Measurements from ENCODE around the gene RGL3.
"Not testable (repeated sequence)": the region's sequence is repeated elsewhere in the genome, so short reads cannot be mapped to it uniquely, and the experiment has no call there.

The RGL3 gene

DNA sequence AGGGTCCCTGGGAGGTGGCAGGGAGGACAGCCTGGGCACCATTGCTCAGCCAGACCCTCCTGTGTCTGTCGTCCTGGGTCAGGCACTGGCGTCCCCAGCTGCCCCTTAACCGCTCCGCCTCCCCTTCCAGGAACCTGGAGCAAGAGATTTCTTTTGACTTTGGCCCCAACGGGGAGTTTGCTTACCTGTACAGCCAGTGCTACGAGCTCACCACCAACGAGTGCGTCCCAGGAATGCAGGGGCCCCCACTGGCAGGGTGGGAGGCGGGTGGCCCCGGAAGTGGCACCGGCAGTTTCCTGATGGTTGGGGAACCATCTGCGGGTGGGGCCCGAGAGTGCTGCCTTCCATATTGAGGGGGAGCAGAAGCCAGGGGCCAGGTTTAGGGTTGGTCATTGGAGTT, 29.3 kb upstream of the RGL3 start:
- DNase-seq, result no peak

DNA sequence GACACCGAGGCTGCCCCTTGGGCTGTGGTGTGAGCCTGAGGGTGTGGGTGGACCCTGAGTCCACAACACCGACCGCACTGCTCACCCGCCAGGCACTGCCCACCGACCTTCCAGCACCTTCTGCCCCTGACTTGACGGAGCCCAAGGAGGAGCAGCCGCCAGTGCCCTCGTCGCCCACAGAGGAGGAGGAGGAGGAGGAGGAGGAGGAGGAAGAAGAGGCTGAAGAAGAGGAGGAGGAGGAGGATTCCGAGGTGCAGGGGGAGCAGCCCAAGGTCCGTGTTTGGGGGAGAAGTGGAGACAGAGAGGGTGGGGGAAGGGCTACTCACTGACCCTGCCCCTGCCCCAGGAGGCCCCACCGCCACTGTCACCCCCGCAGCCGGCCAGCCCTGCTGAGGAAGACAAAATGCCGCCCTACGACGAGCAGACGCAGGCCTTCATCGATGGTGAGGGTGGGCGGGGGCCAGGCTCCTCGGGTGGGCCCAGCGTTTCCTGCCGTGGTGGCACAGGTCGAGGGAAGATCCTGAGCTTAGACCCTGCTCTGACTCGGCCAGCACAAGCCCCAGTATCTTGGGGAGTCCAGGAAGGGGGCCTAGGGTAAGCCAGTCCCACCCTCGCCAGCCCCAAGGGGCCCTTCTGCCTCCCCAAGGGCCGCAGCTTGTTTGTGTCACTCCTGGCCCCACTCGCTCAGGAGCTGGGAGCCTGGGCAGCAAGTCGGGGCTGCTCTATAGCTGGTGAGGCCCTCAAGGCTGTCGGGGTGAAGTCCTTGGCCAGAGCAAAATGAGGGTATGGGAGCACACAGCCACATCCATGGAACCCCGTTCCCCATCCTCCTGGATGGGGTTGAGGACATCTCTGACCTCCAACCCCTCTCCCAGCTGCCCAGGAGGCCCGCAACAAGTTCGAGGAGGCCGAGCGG, 28.5 kb upstream of the RGL3 start:
- no peak for DNase-seq

DNA sequence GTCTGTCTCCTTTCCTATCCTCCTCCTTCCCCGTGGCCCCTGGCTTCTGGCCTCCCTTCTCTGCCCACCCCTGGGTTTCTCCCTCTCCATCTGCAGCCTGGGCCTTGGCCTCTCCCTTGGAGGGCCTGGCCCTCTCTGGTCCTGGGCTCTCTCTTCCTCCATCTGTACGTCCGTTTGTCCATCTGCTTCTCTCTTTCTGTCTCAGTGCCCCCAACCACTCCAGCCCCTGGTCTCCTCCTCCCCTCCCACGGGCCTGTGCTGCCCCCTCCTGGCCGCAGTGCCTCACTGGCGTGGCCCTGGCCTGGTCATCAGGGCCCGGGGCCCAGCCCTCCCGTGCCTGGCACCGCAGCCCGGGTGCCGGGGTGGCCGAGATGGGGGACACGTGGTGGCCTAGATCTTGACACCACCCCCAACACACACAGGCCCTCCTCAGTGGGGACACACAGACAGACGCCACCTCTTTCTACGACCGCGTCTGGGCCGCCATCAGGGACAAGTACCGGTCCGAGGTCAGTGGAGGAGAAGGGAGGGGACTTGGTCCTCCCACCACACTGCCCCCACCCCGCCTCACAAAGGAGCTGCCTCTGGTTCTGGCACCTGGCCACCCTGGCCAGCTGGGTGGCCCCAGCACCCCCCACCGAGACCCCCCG, 27.7 kb upstream of the RGL3 start:
- DNase-seq, result peak; percentile 6

DNA sequence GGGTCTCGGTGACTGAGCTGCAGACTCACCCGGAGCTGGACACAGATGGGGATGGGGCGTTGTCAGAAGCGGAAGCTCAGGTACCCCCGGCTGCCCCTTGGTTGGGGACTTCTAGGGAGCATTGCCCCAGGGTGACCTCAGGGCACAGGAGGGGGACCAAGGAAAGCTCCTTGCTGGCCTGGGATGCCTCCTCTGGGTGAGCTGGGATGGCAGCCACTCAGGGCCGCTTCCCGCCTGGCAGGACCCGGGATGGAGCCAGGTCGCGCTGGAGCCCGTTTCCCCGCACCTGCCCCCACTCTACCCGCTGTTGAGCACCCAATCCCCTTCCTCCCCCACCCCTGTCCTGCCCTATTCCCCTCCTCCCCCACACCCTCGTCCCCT, 27.1 kb upstream of the RGL3 start:
- no peak for DNase-seq

DNA sequence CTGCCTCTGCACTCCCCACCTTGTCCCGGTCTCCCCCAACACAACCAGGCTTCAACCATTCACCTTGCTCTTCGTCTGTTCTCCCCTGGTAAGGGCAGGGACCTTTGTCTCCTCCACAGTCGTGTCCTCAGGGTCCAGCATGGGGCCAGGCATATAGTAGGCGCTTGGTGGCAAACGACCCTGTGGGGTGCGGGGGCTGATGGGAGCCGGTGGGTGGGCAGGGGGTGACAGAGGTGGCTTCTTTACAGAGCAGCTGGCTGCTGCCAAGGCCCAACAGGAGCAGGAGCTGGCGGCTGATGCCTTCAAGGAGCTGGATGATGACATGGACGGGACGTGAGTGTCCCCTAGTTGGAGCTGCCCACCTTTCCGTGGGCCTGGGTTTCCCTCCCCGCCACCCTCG, 26.0 kb upstream of the RGL3 start:
- no peak for DNase-seq

DNA sequence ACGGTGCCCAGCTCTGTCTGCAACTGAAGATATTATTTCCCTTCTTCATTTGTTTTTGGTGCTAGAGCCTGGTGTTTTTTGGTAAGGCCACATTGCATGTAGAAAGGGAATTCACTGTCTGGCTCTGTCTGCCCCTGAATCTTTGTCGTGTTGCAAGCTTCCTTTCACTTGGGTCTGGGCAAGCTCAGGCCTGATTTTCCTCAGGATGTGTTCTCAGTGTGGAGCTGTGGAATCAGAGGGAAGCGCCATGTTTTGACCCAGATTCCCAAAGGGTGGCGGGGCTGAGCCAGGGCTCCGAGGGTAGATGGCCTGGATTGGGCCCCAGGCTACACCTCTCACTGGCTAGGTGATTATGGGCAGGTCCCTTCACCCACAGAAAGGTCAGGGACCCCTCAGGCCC, 24.9 kb upstream of the RGL3 start:
- DNase-seq, result no peak

DNA sequence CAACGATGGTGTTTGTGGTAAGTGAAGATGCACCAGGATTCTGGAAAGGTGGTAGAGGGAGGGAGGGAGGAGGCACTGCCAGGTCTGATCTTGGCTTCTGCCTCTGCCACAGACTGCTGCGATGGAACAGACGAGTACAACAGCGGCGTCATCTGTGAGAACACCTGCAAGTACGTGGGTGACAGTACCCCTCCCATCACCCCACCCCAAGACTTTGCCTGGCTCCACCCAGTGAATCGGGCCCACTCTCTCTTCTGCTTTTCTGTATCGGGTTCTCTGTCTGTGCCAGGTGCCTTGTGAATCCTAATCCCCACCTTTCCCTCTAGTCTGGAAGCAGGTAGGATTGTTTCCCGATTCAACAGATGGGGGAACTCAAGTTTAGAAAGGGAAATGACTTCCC, 18.8 kb upstream of the RGL3 start:
- DNase-seq, result no peak

DNA sequence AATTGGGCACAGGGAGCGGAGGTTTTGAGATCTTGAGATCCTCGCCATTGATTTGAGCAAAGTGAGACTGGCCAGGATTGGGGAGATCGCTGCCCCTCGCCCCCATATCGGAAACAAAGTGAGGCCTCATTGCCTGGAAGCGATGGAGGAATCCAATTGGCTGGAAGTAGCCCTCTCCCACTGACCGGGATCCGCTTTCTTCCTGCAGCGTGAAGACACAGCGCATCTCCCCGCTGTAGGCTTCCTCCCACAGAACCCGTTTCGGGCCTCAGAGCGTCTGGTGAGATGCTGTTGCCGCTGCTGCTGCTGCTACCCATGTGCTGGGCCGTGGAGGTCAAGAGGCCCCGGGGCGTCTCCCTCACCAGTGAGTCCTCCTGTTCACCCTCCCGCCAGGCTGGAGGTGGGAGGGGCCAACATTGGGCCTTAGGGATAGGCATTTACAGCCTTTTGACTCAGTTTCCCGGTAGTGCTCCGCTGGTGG, 16.8 kb upstream of the RGL3 start:
- peak; percentile 20 for DNase-seq

DNA sequence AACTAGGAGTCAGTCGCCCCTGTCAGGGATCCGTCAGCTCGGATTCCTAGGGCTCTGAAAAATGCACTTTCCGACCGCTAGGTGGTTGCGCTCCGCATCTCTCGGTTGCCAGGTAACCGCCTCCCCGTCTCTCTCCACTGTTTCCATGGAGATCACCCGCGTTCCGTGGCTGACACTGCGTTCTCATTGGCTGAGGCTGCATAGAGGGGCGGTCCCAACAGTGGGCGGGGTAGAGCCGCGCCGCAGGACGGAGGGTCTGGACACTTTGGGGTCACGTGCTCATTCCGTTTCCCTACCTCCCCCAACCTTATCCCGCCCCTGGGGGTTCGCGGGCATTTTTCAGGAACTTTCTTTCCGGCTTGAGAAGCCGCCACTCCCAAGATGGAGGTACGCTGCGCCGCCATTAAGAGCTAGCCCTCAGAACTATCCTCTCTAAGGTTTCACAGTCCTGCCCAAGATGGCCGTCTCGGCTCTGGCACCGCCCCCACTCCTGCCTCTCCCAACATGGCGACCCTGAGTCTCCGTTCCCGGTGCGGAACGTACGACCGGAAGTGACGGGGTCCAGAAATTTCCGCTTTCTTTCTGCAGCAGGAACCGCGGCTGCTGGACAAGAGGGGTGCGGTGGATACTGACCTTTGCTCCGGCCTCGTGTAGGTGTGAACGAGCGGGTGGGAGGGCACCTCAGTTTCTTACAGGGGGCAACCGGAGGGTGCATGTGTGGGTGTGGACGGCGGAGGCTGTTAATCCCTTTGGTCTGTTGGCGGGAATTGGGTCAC, 16.1 kb upstream of the RGL3 start, which contains the start of the genes ODAD3 and PRKCSH:
Gene ODAD3 (minus strand): TSS at position 65 of the 776 bp plus-strand sequence. CDS start 105 bp downstream, outside the sequence.
Gene PRKCSH (plus strand): TSS at position 579 of the 776 bp plus-strand sequence. CDS start 483 bp downstream, outside the sequence.
- peak; percentile 100 for DNase-seq

DNA sequence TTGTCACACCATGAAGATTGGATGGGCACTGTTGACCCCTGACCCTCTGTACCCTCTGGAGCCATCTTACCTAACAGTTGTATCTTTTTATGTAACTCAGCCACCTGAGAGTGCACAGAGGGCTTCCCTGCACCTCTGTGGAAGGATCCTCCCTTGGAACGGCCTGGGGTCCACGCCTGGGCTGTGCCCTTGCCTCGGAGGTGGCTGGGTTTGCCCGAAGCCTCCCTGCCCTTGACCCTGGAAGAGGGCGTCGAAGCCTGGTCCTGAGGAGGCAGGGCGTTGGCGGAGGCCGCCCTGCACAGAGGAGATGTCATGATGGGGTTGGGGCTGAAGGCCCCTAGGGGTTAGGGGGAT, 15.6 kb upstream of the RGL3 start:
- DNase-seq, result no peak

DNA sequence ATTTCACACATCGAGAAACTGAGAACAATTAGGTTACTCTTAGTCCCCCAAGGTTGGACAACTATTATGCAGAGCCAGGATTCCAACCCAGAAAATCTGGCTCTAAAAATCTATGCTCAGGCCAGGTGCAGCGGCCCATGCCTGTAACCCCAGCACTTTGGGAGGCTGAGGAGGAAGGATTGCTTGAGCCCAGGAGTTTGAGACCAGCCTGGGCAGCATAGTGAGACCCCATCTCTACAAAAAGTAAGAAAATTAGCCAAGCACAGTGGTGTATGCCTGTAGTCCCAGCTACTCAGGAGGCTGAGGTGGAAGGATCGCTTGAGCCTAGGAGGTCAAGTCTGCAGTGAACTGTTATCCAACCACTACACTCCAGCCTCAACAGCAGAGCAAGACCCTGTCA, 14.4 kb upstream of the RGL3 start:
- DNase-seq, result not testable (repeated sequence)

DNA sequence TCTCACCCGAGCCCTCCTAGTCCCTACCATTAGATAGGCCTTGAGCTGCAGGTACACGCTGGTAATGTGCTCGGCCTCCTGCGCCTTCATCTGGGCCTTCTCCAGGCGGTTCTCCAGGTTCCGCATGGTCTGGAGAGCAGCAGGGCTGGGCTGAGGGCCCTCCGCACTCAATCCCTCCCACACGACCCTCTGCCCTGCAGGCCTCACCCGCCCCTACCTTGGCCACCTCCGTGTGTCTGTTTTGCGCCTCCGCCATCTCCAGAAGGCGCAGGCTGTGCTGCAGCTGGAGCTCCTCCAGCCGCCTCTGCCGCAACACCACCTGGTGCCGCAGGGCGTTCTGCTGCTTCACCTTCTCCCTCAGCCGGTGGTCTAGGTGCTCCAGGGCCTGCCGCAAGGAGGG, 7.5 kb upstream of the RGL3 start:
- DNase-seq, result no peak

DNA sequence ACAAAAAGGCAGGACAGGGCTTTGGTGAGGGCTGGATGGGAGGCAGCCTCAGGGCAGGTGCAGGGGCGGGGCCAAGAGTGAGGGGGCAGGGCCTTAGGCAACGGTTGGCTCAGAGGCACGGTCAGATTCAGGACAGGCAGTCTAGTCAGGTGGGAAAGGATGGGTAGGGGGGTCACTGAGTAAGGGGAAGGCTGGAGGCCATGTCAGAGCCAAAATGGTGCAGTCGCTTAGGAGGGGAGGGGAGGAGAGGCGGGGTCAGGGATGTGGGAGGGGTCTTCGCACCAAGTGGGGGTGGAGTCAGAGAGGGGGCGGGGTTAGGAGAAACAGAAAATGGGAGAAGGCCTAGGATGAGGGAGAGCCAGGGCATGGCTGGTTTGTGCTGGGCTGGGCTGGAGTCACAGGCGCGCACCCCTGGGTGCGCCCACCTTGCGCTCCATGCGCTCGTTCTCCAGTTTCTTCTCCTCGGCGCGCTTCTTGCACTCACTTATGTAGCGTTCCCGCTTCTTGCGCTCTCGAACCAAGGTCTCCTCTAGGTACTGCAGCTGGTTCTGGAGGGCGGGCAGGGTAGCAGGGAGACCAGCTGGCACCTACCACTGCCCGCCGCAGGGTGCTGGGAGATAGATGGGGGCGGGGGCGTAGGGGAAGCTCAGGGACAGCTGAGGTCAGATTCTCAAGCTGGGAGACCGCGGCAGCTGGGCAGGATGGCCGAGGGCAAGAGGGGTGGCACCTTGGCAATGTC, 6.8 kb upstream of the RGL3 start:
- DNase-seq, result no peak

DNA sequence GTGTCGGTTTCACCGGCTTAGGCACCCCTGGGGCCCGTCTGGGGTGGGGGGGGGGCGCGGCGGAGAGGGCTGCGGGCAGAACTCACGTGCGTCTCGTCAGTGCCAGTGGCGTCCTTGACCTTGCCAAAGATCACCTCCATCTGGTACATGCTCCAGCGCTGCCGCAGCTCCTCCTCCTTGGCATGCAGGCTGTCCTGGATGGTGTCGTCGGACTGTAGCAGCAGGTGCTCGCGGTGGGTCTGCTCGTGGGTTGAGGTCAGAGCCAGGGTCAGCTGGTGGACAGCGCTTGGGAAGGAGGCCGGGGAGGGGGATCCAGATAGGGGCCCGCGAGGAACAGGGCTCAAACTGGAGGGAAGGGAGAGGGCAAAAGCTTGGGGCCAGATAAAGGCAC, 4.7 kb upstream of the RGL3 start:
- DNase-seq, result no peak

DNA sequence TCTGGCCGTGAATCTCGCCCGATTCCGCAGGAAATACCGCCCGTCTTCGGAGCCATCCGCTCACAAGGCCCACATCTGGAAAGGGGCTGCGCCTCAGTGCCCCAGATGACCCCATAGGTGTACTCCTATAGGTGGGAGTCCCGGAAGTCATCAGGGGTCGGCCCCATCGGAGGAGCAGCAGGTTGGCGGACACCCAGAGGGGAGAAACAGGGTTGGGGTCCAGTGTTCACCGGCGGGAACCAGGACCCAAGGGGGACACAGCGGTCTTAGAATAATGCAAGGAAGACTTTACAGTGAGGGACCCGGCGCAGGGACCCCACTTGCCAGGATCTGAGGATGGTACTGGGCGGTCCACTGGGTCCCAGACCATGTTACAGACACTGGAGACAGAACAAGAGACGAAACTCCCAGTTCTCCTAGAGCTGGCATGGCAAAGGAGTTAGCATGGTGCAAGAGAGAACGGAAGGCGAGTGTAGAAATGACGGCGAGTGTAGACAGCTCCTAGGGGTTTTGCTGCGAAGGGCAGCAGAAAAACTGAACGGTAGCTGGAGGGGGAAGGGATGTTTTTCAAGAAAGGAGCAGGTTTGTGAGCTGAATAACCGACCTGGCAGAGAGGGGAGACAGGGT, 4.2 kb upstream of the RGL3 start:
- DNase-seq, result no peak

DNA sequence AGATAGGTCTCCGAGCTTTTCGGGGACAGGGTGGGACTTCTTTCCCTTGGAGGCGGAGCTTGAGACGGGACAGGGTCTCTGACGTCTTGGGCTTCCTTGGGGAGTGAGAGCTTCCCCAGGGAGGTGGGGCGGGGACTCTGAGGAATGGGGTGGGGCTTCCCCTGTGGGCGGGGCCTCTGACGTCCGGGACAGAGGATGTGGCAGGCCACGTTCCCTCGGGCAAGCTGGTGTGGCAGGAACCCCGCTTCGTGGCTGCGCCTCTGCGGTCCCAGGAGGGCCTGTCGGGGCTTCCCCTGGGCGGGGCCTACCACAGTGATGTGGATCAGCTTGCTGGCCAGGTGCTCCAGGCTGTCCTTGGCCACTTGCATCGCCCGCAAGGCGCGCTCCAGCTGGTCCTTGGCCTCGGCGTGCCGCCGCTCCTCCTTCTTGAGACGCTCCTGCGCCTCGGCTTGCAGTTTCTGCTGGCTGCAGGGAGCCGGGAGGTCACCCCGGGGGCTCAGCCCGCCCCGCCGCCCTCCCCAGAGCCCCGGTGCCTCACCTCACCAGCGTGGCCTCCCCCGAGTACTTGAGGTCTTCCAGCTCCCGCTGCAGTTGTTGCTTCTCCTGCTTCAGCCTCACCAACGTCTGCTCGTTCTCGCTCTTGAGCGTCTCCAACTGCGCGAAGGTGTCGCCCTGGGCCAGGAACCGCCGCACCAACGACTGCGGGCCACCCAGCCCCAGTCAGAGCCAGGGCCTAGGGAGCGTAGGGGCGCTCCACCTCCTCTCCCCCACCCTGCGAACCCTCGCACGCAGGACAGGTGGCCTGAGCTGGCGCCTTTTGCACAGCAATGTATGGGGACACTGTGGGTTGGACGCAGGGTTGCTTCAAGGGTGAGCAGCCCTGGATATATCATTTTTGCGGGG, 3.3 kb upstream of the RGL3 start:
- DNase-seq, result peak; percentile 54

DNA sequence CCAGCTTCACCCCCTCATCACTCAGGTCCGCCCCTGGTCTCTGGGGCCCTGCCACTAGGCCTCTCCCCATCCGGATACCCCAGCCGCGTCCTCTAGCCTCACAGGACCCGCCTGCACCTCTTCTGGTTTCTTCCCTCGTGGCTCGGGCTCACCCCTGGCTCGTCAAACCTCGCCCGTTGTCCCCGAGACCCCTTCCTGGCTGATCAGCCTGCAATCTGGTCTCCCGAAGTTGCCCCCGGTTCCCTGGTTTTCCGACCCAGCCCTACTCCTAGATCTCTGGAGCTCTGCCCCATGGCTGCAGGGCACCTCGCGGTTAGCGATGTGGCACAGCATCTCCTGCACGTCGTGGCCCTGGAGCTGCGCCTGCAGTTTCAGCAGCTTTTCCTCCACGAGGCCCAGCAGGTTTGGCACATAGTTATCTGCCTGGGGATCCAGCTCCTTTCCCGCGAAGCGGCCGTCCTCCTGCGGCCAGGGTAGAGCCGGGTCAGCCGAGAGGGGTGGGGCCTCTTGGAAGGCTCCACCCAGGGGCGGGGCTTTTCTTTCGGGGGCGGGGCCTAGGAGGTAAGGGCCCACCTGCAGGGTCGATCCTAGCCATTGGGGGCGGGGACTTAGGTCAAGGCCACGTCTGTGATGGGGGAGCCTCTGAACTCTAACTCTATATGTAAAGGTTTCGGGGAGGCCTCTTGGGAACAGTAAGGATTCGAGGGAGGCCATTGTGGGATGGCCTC, 2.4 kb upstream of the RGL3 start:
- no peak for DNase-seq

DNA sequence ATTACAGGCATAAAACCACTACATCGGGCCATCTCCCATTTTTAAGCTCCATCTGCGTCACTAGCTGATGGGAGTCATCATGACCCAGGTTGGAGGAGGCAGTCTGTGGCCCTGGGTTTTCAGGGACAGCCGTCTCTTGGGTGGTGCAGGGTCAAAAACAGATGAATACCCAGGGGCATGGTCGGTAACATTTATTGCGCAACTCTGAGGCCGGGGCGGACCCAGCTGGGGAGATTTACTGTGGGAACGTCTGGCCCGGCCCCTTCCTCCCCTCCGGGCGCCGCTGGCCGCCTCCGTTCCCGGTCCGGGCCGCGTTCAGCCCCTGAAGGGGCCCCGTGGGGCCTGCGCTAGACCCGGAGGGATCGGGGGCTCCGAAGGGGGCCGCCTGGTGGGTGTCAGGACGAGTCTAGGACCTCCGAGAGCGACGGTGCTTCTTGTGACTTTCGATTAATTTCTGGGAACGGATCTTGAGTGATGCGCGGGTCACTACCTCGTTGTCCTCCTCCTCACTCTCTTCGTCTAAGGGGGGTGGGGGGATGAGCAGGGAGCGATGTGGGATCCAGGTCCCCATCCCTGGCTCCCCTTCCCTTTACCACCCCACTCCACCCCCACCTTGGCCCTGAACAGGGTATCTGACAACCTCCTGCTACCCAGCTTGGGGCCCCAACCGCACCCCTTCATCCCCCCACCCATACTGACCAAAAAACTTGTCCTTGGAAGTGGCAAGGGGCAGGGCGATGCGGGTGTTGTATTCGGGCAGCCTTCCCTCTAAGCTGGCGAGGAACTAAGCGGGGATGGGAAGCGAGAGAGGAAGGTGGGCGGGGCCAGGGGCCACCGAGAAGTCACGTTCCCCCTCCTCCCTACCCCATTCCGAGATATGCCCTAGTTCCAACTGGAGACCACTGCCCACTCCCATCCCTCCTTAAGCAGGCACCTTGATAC, 1.6 kb upstream of the RGL3 start:
- no peak for DNase-seq

DNA sequence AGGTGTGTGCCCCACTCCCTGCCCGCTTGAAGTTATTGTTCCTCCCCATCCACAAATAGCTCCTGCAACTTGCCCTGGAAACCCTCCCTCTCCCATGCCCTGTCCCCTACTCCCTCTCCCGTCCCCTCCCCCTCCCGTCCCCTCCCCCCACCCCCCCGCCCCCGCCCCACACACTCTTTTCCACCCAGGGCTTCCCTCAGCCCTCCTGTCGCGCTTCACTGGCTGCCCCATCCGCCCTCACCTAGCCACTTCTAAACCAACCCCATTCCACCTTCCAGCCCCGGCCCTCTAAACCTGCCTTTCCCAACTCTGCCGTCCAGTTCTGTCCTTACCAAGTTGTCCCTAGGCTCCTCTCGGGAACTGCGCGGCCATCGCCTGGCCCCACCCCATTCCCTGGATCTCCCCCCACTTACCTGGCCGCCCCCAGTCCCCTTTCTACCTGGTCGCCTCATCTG, 993 bp downstream of the RGL3 start:
- no peak for DNase-seq
